Neural cell (in vitro differentiated cells): Measurements from ENCODE around the gene PCED1A. TPM values are rescaled to one million over a fixed set of nuclear protein-coding genes. Genes with fewer than 3 reads are reported as not detected.

ENCODE experiments used
- H2AFZ ChIP-seq: fragments of 200-600, 300-800 bp; sonication (generic), shearing (Covaris generic); 2 replicates; pipeline ENCODE4 v1.6.0; 2014; ENCODE audit warnings: low read depth, mild to moderate bottlenecking, antibody characterized with exemption, low read length, moderate library complexity
- H3F3A ChIP-seq: fragments of 200-600 bp; shearing (Covaris generic); 2 replicates; pipeline ENCODE4 v1.6.1; 2016; ENCODE audit warnings: mild to moderate bottlenecking, moderate library complexity, mixed read lengths, antibody characterized with exemption, low read length; ENCODE audit not compliant: insufficient read depth, poor library complexity, severe bottlenecking
- H3K27ac ChIP-seq: fragments of 200-600, 300-800 bp; sonication (generic), shearing (Covaris generic); 2 replicates; pipeline ENCODE4 v1.5.1; 2014; ENCODE audit warnings: mild to moderate bottlenecking, low read length, moderate library complexity
- H3K27me3 ChIP-seq: fragments of 300-800, 200-600 bp; sonication (generic), shearing (Covaris generic); 2 replicates; pipeline ENCODE4 v1.6.0; 2014; ENCODE audit warnings: mild to moderate bottlenecking, low read depth, low read length, moderate library complexity; ENCODE audit not compliant: insufficient read depth
- H3K36me3 ChIP-seq: fragments of 300-800, 200-600 bp; sonication (generic), shearing (Covaris generic); 2 replicates; pipeline ENCODE4 v1.5.1; 2014; ENCODE audit warnings: mild to moderate bottlenecking, antibody characterized with exemption, low read length, moderate library complexity; ENCODE audit not compliant: insufficient read depth
- H3K4me2 ChIP-seq: fragments of 300-800, 200-600 bp; sonication (generic), shearing (Covaris generic); 2 replicates; pipeline ENCODE4 v1.6.0; 2014; ENCODE audit warnings: mild to moderate bottlenecking, low read length
- H3K4me3 ChIP-seq: fragments of 300-800, 200-600 bp; sonication (generic), shearing (Covaris generic); 2 replicates; pipeline ENCODE4 v1.5.1; 2014; ENCODE audit warnings: mild to moderate bottlenecking, low read length, moderate library complexity
- H3K79me2 ChIP-seq: fragments of 200-600 bp; shearing (Covaris generic); replicated peaks from 2 replicates; pipeline ENCODE4 v1.6.0; 2014; ENCODE audit warnings: mild to moderate bottlenecking, low read length, moderate library complexity; ENCODE audit not compliant: insufficient read depth
- H3K9ac ChIP-seq: fragments of 300-800, 200-600 bp; sonication (generic), shearing (Covaris generic); 2 replicates; pipeline ENCODE4 v1.6.1; 2016; ENCODE audit warnings: mild to moderate bottlenecking, low read length, mixed read lengths
- H3K9me2 ChIP-seq: fragments of 200-600 bp; shearing (Covaris generic); 2 replicates; pipeline ENCODE4 v1.6.1; 2016; ENCODE audit warnings: mild to moderate bottlenecking, low read length, mixed read lengths; ENCODE audit not compliant: insufficient read depth
- H3K9me3 ChIP-seq: fragments of 200-600, 300-800 bp; sonication (generic), shearing (Covaris generic); 2 replicates; pipeline ENCODE4 v1.6.1; 2016; ENCODE audit warnings: mild to moderate bottlenecking, mixed run types, low read length, moderate library complexity, mixed read lengths
- H4K20me1 ChIP-seq: fragments of 200-600 bp; shearing (Covaris generic); 2 replicates; pipeline ENCODE4 v1.6.1; 2016; ENCODE audit warnings: mild to moderate bottlenecking, mixed run types; ENCODE audit not compliant: insufficient read depth
- EP300 ChIP-seq: fragments of 450-650 bp; conservative IDR thresholded peaks from 2 replicates; pipeline ENCODE4 v1.6.1; 2014; ENCODE audit warnings: antibody characterized with exemption, mild to moderate bottlenecking, moderate library complexity; ENCODE audit not compliant: poor library complexity, severe bottlenecking
- EZH2 ChIP-seq: fragments of 200-600, 300-800 bp; shearing (Covaris generic), sonication (generic); IDR thresholded peaks from 2 replicates; pipeline ENCODE4 v1.6.1; 2014; ENCODE audit warnings: antibody characterized with exemption, low read length, borderline replicate concordance, mild to moderate bottlenecking; ENCODE audit not compliant: insufficient read depth, poor library complexity, severe bottlenecking
- MXI1 ChIP-seq: fragments of 450-650 bp; conservative IDR thresholded peaks from 2 replicates; pipeline ENCODE4 v1.6.1; 2014; ENCODE audit warnings: antibody characterized with exemption, mild to moderate bottlenecking; ENCODE audit not compliant: poor library complexity, severe bottlenecking
- POLR2AphosphoS5 ChIP-seq: IDR thresholded peaks from 2 replicates; pipeline ENCODE4 v1.6.1; 2012
- RAD21 ChIP-seq: fragments of 450-650 bp; conservative IDR thresholded peaks from 2 replicates; pipeline ENCODE4 v1.6.1; 2014; ENCODE audit warnings: antibody characterized with exemption, mild to moderate bottlenecking, moderate library complexity
- SMC3 ChIP-seq: fragments of 450-650 bp; conservative IDR thresholded peaks from 2 replicates; pipeline ENCODE4 v1.6.1; 2014; ENCODE audit warnings: antibody characterized with exemption, mild to moderate bottlenecking, moderate library complexity; ENCODE audit not compliant: poor library complexity
- TAF1 ChIP-seq: IDR thresholded peaks from 2 replicates; pipeline ENCODE4 v1.6.1; 2012; ENCODE audit warnings: low read depth
- polyA plus RNA-seq: library from polyadenylated mRNA; depleted of rRNA; stranded (reverse); fragments of >200 nt; gene quantifications from 2 replicates; pipeline ENCODE4 v1.2.3, GENCODE V29; 2014
- TF ChIP-seq, protein P1 (sequence below): fragments of 450-650 bp; IDR thresholded peaks from 2 replicates; pipeline ENCODE4 v1.5.1; 2014; ENCODE audit warnings: antibody characterized with exemption, mild to moderate bottlenecking, moderate library complexity; ENCODE audit not compliant: poor library complexity, severe bottlenecking
- TF ChIP-seq, protein P2 (sequence below): IDR thresholded peaks from 2 replicates; pipeline ENCODE4 v1.6.1; 2012; ENCODE audit warnings: borderline replicate concordance

PCED1A gene
- polyA plus RNA-seq, 1 donor from 2014 or later: 132 TPM

DNA sequence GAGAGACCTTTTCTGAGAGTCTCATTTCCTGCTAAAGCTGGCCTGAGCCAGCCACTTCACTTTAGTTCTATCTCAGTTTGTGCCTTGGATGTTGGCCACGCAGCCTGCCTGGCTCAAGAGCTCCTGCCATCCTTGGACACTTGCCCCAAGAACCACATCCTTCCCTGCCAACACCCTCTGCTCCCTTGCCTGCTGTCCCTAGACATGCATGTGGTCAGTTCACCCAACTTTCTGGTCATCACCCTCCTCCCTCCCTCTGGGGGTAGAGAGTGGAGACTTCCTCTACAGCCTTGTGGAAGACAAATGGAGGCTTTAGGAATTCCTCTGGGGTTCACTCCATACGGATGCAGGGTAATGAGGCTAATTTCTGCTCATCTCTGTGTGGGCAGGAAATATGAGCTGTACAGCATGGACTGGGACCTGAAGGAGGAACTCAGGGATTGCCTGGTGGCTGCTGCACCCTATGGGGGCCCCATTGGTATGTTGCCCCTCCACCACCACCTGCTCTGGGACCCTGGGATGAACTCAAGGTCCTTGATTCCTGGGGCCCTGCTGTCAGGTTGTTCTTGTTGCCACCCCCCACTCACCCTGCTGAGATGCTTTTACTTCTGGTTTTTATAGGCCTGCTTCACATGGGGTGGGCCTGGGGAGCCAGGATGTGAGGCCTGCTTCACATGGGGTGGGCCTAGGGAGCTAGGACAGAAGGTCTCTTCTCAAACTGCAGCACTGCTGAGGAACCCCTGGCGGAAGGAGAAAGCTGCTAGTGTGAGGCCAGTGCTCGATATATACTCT, 19.1 kb upstream of the PCED1A start:
- Histone ChIP-seq H3K9ac (no peak overlapping the region), H3K79me2 (no peaks in the 10 kb centered on the region), H3K9me3 (no peaks in the 10 kb centered on the region), H3K4me3 (no peak overlapping the region), H3K27ac (no peak overlapping the region), H3F3A (no peaks in the 10 kb centered on the region), H3K9me2 (no peaks in the 10 kb centered on the region), H2AFZ (no peak overlapping the region), H3K4me2 (no peak overlapping the region), H3K27me3 (no peaks in the 10 kb centered on the region), H3K36me3 (no peaks in the 10 kb centered on the region), H4K20me1 (no peaks in the 10 kb centered on the region)
- TF ChIP-seq, protein P1, sequence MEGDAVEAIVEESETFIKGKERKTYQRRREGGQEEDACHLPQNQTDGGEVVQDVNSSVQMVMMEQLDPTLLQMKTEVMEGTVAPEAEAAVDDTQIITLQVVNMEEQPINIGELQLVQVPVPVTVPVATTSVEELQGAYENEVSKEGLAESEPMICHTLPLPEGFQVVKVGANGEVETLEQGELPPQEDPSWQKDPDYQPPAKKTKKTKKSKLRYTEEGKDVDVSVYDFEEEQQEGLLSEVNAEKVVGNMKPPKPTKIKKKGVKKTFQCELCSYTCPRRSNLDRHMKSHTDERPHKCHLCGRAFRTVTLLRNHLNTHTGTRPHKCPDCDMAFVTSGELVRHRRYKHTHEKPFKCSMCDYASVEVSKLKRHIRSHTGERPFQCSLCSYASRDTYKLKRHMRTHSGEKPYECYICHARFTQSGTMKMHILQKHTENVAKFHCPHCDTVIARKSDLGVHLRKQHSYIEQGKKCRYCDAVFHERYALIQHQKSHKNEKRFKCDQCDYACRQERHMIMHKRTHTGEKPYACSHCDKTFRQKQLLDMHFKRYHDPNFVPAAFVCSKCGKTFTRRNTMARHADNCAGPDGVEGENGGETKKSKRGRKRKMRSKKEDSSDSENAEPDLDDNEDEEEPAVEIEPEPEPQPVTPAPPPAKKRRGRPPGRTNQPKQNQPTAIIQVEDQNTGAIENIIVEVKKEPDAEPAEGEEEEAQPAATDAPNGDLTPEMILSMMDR: no peak
- TF ChIP-seq, protein P2, sequence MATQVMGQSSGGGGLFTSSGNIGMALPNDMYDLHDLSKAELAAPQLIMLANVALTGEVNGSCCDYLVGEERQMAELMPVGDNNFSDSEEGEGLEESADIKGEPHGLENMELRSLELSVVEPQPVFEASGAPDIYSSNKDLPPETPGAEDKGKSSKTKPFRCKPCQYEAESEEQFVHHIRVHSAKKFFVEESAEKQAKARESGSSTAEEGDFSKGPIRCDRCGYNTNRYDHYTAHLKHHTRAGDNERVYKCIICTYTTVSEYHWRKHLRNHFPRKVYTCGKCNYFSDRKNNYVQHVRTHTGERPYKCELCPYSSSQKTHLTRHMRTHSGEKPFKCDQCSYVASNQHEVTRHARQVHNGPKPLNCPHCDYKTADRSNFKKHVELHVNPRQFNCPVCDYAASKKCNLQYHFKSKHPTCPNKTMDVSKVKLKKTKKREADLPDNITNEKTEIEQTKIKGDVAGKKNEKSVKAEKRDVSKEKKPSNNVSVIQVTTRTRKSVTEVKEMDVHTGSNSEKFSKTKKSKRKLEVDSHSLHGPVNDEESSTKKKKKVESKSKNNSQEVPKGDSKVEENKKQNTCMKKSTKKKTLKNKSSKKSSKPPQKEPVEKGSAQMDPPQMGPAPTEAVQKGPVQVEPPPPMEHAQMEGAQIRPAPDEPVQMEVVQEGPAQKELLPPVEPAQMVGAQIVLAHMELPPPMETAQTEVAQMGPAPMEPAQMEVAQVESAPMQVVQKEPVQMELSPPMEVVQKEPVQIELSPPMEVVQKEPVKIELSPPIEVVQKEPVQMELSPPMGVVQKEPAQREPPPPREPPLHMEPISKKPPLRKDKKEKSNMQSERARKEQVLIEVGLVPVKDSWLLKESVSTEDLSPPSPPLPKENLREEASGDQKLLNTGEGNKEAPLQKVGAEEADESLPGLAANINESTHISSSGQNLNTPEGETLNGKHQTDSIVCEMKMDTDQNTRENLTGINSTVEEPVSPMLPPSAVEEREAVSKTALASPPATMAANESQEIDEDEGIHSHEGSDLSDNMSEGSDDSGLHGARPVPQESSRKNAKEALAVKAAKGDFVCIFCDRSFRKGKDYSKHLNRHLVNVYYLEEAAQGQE: no peak
- TF ChIP-seq EZH2: no peak
- TF ChIP-seq POLR2AphosphoS5: no peak
- no peak for TF ChIP-seq RAD21
- TF ChIP-seq EP300: no peak
- TF ChIP-seq TAF1: no peak
- TF ChIP-seq SMC3: no peak
- TF ChIP-seq MXI1: no peak

DNA sequence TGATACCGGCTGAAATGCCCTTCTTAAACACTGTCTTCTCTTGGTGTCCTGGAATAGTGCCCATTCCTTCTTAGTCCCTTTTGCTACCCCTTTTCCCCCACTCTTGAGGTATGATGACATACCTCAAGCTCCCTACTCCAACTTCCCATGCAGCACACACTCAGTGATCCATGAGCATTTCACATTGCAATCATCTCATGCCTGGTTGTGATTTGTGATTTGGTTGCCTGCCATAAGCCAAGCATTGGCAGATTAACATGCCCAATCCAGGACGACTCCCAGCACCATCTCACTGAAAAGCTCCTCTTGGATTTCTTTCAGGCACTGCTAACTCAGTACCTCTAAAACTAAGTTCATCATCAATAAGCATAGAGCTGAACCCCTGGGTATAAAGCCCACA, 18.1 kb upstream of the PCED1A start:
- H3K9ac ChIP-seq: no peak overlapping the region
- H3K79me2 ChIP-seq: no peaks in the 10 kb centered on the region
- no peaks in the 10 kb centered on the region for H3K27me3 ChIP-seq
- no peaks in the 10 kb centered on the region for H4K20me1 ChIP-seq
- H3K4me2 ChIP-seq: no peak overlapping the region
- no peak overlapping the region for H3K4me3 ChIP-seq
- H3K27ac ChIP-seq: no peak overlapping the region
- TF ChIP-seq EZH2 (no peak), MXI1 (no peak), RAD21 (no peak), SMC3 (no peak), TAF1 (no peak), EP300 (no peak), POLR2AphosphoS5 (no peak)
- TF ChIP-seq, protein P1: no peak
- TF ChIP-seq, protein P2: no peak
- H2AFZ ChIP-seq: no peak overlapping the region
- no peaks in the 10 kb centered on the region for H3K36me3 ChIP-seq
- no peaks in the 10 kb centered on the region for H3K9me2 ChIP-seq
- H3F3A ChIP-seq: no peaks in the 10 kb centered on the region
- H3K9me3 ChIP-seq: no peaks in the 10 kb centered on the region
